Neural progenitor cell (in vitro differentiated cells): Measurements from ENCODE around the gene PHACTR2. TPM values are rescaled to one million over a fixed set of nuclear protein-coding genes. Genes with fewer than 3 reads are reported as not detected.
A peak's percentile ranks its signal among the peaks of the same experiment; 100 is the strongest.
"Not testable (repeated sequence)": the region's sequence is repeated elsewhere in the genome, so short reads cannot be mapped to it uniquely, and the experiment has no call there.

ENCODE experiments used
- DNase-seq: peaks from one replicate; pipeline ENCODE4 v3.0.0-alpha.2; 2016; ENCODE audit warnings: low spot score
- H2AFZ ChIP-seq: fragments of 200-600 bp; sonication (generic); replicated peaks from 2 replicates; pipeline ENCODE4 v1.6.1; 2016; ENCODE audit warnings: antibody characterized with exemption
- H3F3A ChIP-seq: fragments of 200-600 bp; sonication (generic); 2 replicates; pipeline ENCODE4 v1.6.1; 2016; ENCODE audit warnings: antibody characterized with exemption, low read depth
- H3K27ac ChIP-seq: fragments of 200-600 bp; sonication (generic); 2 replicates; pipeline ENCODE4 v1.5.1; 2016; ENCODE audit warnings: mild to moderate bottlenecking
- H3K27me3 ChIP-seq: fragments of 200-600 bp; sonication (generic); 2 replicates; pipeline ENCODE4 v1.6.1; 2016; ENCODE audit warnings: mild to moderate bottlenecking, moderate library complexity
- H3K36me3 ChIP-seq: fragments of 200-600 bp; sonication (generic); 2 replicates; pipeline ENCODE4 v1.5.1; 2016
- H3K4me1 ChIP-seq: fragments of 200-600 bp; sonication (generic); 2 replicates; pipeline ENCODE4 v1.6.1; 2016; ENCODE audit warnings: mixed run types
- H3K4me2 ChIP-seq: fragments of 200-600 bp; sonication (generic); 2 replicates; pipeline ENCODE4 v1.6.1; 2016
- H3K4me3 ChIP-seq: fragments of 200-600 bp; sonication (generic); 2 replicates; pipeline ENCODE4 v1.5.1; 2016
- H3K79me2 ChIP-seq: fragments of 200-600 bp; sonication (generic); 2 replicates; pipeline ENCODE4 v1.6.1; 2016; ENCODE audit warnings: low read depth
- H3K9ac ChIP-seq: fragments of 200-600 bp; sonication (generic); 2 replicates; pipeline ENCODE4 v1.6.1; 2016
- H3K9me3 ChIP-seq: fragments of 200-600 bp; sonication (generic); 2 replicates; pipeline ENCODE4 v1.5.1; 2016; ENCODE audit warnings: low read depth
- H4K20me1 ChIP-seq: fragments of 200-600 bp; sonication (generic); 2 replicates; pipeline ENCODE4 v1.6.1; 2016; ENCODE audit warnings: low read depth
- H3K27ac Mint-ChIP-seq: 3 replicates; pipeline ENCODE4 v1.8.0; 2021; ENCODE audit warnings: mixed read lengths
- H3K27me3 Mint-ChIP-seq: 2 replicates; pipeline ENCODE4 v1.8.0; 2022; ENCODE audit warnings: low read depth, mild to moderate bottlenecking, inconsistent platforms, moderate library complexity, mixed read lengths; ENCODE audit not compliant: insufficient read depth
- H3K36me3 Mint-ChIP-seq: 3 replicates; pipeline ENCODE4 v1.8.0; 2021; ENCODE audit warnings: mixed read lengths
- H3K4me1 Mint-ChIP-seq: 3 replicates; pipeline ENCODE4 v1.8.0; 2021; ENCODE audit warnings: mixed read lengths
- H3K4me3 Mint-ChIP-seq: 3 replicates; pipeline ENCODE4 v1.8.0; 2021; ENCODE audit warnings: mild to moderate bottlenecking, moderate library complexity, mixed read lengths
- H3K9me3 Mint-ChIP-seq: 3 replicates; pipeline ENCODE4 v1.8.0; 2020; ENCODE audit warnings: mixed read lengths
- CTCF ChIP-seq: fragments of 200-600 bp; sonication (generic); IDR thresholded peaks from 2 replicates; pipeline ENCODE4 v1.5.1; 2017; ENCODE audit warnings: antibody characterized with exemption, mild to moderate bottlenecking
- EZH2 ChIP-seq: fragments of 200-600 bp; sonication (generic); IDR thresholded peaks from 2 replicates; pipeline ENCODE4 v1.6.1; 2017; ENCODE audit warnings: antibody characterized with exemption, mild to moderate bottlenecking, moderate library complexity
- EZH2phosphoT487 ChIP-seq: fragments of 200-600 bp; sonication (generic); IDR thresholded peaks from 2 replicates; pipeline ENCODE4 v1.6.1; 2017; ENCODE audit warnings: antibody characterized with exemption
- total RNA-seq: library from RNA; depleted of rRNA; stranded (reverse); fragments of >200 nt; gene quantifications from 2 replicates; pipeline ENCODE4 v1.2.3, GENCODE V29; 2015; ENCODE audit warnings: low replicate concordance

The PHACTR2 gene
- 36.0 and 45.4 TPM in 2 replicates for total RNA-seq

DNA sequence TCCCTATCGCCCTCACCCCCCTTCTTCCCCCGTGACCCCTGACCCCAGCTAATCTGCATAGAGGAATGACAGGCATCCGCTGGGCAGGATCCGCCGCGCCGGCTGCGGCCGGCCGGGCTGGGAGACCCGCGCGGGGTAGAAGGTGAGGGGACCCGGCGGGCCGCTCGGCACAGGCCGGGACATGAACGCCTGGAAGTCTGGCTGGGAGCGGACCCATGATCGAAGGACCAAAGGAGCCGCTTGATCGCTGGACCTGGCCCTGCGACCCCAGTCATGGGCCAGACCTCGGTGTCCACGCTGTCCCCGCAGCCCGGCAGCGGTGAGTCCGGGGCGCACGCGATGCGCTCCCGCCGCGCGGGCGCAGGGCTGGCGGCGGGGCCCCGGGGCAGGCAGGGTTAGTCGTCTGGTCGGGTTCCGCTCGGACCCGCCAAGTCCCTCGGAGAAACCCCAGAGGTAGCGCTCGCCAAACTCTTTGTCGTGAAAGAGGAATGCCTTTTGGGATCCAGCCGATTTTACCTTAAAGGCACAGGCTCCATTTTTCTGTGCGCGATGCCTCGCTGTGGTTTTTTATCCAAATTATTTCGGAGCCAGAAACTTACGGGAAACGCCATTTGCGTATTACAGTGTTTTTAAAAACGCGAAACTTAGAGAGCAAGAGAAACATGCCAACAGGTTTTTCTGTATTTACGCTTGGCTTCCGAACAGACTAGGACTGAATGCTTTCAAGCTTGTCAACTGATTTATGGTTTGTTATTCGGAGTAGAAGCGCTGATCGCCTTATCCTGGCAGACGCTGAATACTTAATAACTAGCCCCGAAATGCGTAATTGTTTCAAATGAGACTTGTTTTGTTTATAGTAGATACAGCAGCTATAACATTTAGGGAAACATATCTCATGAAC, at the start of gene PHACTR2:
Gene PHACTR2, plus strand, starts transcription at position 75 of the 901 bp plus-strand sequence. Its CDS starts 199 bp downstream, at position 274.
- Mint-ChIP-seq H3K36me3 (peaks cover 14% of the 10 kb centered on the region), H3K27ac (peak within 1 kb of the TSS; percentile 55), H3K27me3 (no peaks in the 10 kb centered on the region), H3K4me1 (peaks cover 59% of the 10 kb centered on the region), H3K4me3 (peak within 1 kb of the TSS; percentile 91), H3K9me3 (peaks cover 20% of the 10 kb centered on the region)
- peaks cover 62% of the 10 kb centered on the region for H3F3A ChIP-seq
- peaks cover 48% of the 10 kb centered on the region for H3K79me2 ChIP-seq
- peak within 1 kb of the TSS; percentile 77 for H3K4me3 ChIP-seq
- peak within 1 kb of the TSS; percentile 81 for H2AFZ ChIP-seq
- DNase-seq, result peak; percentile 96
- H3K27me3 ChIP-seq, result no peaks in the 10 kb centered on the region
- H3K4me1 ChIP-seq, result peaks cover 66% of the 10 kb centered on the region
- peak within 1 kb of the TSS; percentile 76 for H3K9ac ChIP-seq
- H4K20me1 ChIP-seq, result no peaks in the 10 kb centered on the region
- H3K9me3 ChIP-seq, result no peaks in the 10 kb centered on the region
- TF ChIP-seq CTCF, result no peak
- TF ChIP-seq EZH2, result no peak
- no peak for TF ChIP-seq EZH2phosphoT487
- no peaks in the 10 kb centered on the region for H3K36me3 ChIP-seq
- peak within 1 kb of the TSS; percentile 98 for H3K27ac ChIP-seq
- peak within 1 kb of the TSS; percentile 84 for H3K4me2 ChIP-seq

GRCh38 chr6:143629104-143630080, 48.4 kb upstream of the PHACTR2 start:
- Histone ChIP-seq H3K27ac (no peak overlapping the region), H3K4me2 (no peak overlapping the region), H3K4me3 (no peak overlapping the region), H4K20me1 (no peaks in the 10 kb centered on the region), H3K4me1 (no peaks in the 10 kb centered on the region), H3K9ac (no peak overlapping the region), H3K9me3 (no peaks in the 10 kb centered on the region), H3K36me3 (no peaks in the 10 kb centered on the region), H2AFZ (no peak overlapping the region), H3F3A (no peaks in the 10 kb centered on the region), H3K27me3 (no peaks in the 10 kb centered on the region), H3K79me2 (no peaks in the 10 kb centered on the region)
- no peak for TF ChIP-seq EZH2
- no peak for TF ChIP-seq EZH2phosphoT487
- TF ChIP-seq CTCF, result no peak
- Mint-ChIP-seq H3K36me3 (peaks cover 2% of the 10 kb centered on the region), H3K4me1 (peaks cover 3% of the 10 kb centered on the region), H3K9me3 (no peaks in the 10 kb centered on the region), H3K27me3 (peaks cover 2% of the 10 kb centered on the region), H3K27ac (no peak overlapping the region), H3K4me3 (no peak overlapping the region)
- DNase-seq, result no peak

- H3K9ac ChIP-seq, H3K27ac Mint-ChIP-seq, H3K9me3 ChIP-seq, H3K36me3 ChIP-seq, H3F3A ChIP-seq, H3K4me3 Mint-ChIP-seq, H3K4me2 ChIP-seq, H3K4me1 ChIP-seq, H3K27me3 Mint-ChIP-seq, H4K20me1 ChIP-seq, H2AFZ ChIP-seq, H3K79me2 ChIP-seq, H3K9me3 Mint-ChIP-seq, H3K4me3 ChIP-seq, H3K27ac ChIP-seq, H3K4me1 Mint-ChIP-seq, DNase-seq, H3K36me3 Mint-ChIP-seq, H3K27me3 ChIP-seq: not testable (repeated sequence)
Observed at GRCh38 chr6:143631196-143631595, 46.6 kb upstream of the PHACTR2 start.
